ENCODE data around the gene NRDE2. TPM values are rescaled to one million over a fixed set of nuclear protein-coding genes. Genes with fewer than 3 reads are reported as not detected.

NRDE2 gene
- total and polyA plus RNA-seq, 7 donors = 5.8 to 21.8 (median 11.0) TPM

- no peak overlapping the region for H3K27ac ChIP-seq
- no peak overlapping the region for H3K4me3 ChIP-seq
- TF ChIP-seq, protein P1, sequence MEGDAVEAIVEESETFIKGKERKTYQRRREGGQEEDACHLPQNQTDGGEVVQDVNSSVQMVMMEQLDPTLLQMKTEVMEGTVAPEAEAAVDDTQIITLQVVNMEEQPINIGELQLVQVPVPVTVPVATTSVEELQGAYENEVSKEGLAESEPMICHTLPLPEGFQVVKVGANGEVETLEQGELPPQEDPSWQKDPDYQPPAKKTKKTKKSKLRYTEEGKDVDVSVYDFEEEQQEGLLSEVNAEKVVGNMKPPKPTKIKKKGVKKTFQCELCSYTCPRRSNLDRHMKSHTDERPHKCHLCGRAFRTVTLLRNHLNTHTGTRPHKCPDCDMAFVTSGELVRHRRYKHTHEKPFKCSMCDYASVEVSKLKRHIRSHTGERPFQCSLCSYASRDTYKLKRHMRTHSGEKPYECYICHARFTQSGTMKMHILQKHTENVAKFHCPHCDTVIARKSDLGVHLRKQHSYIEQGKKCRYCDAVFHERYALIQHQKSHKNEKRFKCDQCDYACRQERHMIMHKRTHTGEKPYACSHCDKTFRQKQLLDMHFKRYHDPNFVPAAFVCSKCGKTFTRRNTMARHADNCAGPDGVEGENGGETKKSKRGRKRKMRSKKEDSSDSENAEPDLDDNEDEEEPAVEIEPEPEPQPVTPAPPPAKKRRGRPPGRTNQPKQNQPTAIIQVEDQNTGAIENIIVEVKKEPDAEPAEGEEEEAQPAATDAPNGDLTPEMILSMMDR (IDR thresholded peaks at IDR 0.05) = no peak
- WGBS, 3 donors = 78 to 83% (median 82%) methylated on average over 35 of the region's 35 CpGs
- H3K27me3 ChIP-seq (ENCODE audit: insufficient read depth in 3 of 3, low read length in 2 of 3) = no peaks in the 10 kb centered on the region
- peak in 2 of 4 donors; percentile 48 to 49 for ATAC-seq
- H3K36me3 ChIP-seq (ENCODE audit: insufficient read depth in 1 of 2, low read depth in 1 of 2) = peaks cover 6 to 92% of the 10 kb centered on the region in 2 donors
- DNase-seq = no peak
- no peaks in the 10 kb centered on the region for H3K4me1 ChIP-seq
- H3K9me3 ChIP-seq = no peaks in the 10 kb centered on the region
- intact Hi-C loops (cut with DNase I) = no loop called here
Measured at GRCh38 chr14:90278199-90279175, 53.3 kb downstream of the NRDE2 start.

GRCh38 chr14:90277581-90278198 is 54.1 kb downstream of the NRDE2 start:
- DNase-seq (no peak), ATAC-seq (no peak)
- TF ChIP-seq, protein P1 (IDR thresholded peaks at IDR 0.05) = no peak
- Histone ChIP-seq H3K4me1 (no peaks in the 10 kb centered on the region), H3K27ac (no peak overlapping the region), H3K4me3 (no peak overlapping the region), H3K27me3 (ENCODE audit: insufficient read depth in 3 of 3, low read length in 2 of 3) (no peaks in the 10 kb centered on the region), H3K9me3 (no peaks in the 10 kb centered on the region), H3K36me3 (ENCODE audit: insufficient read depth in 1 of 2, low read depth in 1 of 2) (peaks cover 6 to 92% of the 10 kb centered on the region in 2 donors)
- intact Hi-C loops (cut with DNase I) = no loop called here
- 87 to 92% (median 92%) methylated on average over 24 of the region's 24 CpGs for WGBS, 3 donors

DNA sequence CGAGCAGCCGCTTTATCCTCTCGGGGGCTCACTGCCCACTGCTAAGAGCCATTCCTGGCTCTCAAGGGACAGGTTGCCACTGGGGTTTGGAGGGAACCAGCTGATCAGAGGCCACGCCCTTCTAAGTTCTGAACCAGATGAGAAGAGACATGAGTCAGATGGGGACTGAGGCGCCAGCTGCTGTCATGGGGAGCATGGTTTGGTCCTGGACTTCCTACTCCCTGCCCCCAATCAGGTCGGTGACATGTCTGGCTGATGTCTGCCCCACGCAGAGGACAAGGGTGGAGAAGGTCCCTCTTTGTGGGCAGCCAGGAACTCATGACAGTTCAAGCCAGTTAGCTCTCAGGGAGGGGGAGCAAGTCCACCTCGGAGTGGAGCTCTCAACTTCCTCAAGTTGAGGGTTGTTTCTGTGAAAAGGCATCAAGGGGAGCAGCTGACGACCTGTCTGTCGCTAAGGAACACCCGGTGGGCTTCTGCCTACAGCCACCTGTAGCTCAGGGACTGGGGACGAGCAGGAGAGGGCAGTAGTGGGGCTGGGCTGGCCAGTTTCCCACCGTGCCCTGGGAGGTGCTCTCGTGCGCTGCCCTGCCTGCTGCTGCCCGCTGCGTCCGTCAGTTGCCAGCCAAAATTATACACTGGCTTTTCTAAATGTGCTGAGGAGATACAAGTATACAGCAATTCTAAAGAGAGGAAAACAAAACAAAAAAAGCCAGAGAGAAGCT is 54.9 kb downstream of the NRDE2 start:
- TF ChIP-seq, protein P1 (IDR thresholded peaks at IDR 0.05) = no peak
- no peak overlapping the region for H3K27ac ChIP-seq
- H3K4me3 ChIP-seq = no peak overlapping the region
- ATAC-seq (peak in 3 of 4 donors; percentile 9 to 41 (median 36)), DNase-seq (no peak)
- H3K27me3 ChIP-seq (ENCODE audit: insufficient read depth in 3 of 3, low read length in 2 of 3) = no peaks in the 10 kb centered on the region
- no peaks in the 10 kb centered on the region for H3K4me1 ChIP-seq
- H3K36me3 ChIP-seq (ENCODE audit: insufficient read depth in 1 of 2, low read depth in 1 of 2) = peaks cover 6 to 91% of the 10 kb centered on the region in 2 donors
- H3K9me3 ChIP-seq = no peaks in the 10 kb centered on the region
- WGBS, 3 donors = 75 to 79% (median 78%) methylated on average over 18 of the region's 18 CpGs
- intact Hi-C loops (cut with DNase I) = no loop called here

GRCh38 chr14:90275820-90276219 is 55.9 kb downstream of the NRDE2 start:
- Histone ChIP-seq H3K27ac (peak overlapping the region; percentile 16), H3K9me3 (no peaks in the 10 kb centered on the region), H3K27me3 (ENCODE audit: insufficient read depth in 3 of 3, low read length in 2 of 3) (no peaks in the 10 kb centered on the region), H3K4me1 (no peaks in the 10 kb centered on the region), H3K4me3 (no peak overlapping the region), H3K36me3 (ENCODE audit: insufficient read depth in 1 of 2, low read depth in 1 of 2) (peaks cover 6 to 91% of the 10 kb centered on the region in 2 donors)
- intact Hi-C loops (cut with DNase I) = no loop called here
- TF ChIP-seq, protein P1 (IDR thresholded peaks at IDR 0.05) = no peak
- DNase-seq (no peak), ATAC-seq (peak in 1 of 4 donors; percentile 7)
- WGBS, 3 donors = 76 to 87% (median 83%) methylated on average over 8 of the region's 8 CpGs

Measured in psoas muscle (tissue), 8 donors.